ENCODE data around the gene REL.

The REL gene

DNA sequence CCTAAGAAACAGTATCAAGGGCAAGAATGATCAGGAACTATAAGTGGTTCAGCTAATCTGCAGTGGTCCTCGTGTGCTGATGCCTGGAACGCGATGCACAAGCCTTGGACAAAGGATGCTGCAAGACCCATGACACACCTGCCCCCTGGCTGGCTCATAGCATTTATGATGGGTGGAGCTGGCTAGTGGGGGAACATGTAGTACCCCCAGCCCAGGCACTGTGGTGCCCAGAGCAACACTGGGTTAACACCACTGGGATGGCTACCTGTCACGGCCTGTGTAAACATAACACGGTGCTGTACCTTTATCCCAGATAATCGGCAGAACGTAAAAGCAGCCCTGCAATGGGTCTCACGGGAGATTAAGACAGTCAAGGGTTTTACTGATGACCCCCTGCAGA lies 75.8 kb downstream of the REL start:
- DNase-seq (ENCODE audit: low read depth): no peak
- TF ChIP-seq, protein P1, sequence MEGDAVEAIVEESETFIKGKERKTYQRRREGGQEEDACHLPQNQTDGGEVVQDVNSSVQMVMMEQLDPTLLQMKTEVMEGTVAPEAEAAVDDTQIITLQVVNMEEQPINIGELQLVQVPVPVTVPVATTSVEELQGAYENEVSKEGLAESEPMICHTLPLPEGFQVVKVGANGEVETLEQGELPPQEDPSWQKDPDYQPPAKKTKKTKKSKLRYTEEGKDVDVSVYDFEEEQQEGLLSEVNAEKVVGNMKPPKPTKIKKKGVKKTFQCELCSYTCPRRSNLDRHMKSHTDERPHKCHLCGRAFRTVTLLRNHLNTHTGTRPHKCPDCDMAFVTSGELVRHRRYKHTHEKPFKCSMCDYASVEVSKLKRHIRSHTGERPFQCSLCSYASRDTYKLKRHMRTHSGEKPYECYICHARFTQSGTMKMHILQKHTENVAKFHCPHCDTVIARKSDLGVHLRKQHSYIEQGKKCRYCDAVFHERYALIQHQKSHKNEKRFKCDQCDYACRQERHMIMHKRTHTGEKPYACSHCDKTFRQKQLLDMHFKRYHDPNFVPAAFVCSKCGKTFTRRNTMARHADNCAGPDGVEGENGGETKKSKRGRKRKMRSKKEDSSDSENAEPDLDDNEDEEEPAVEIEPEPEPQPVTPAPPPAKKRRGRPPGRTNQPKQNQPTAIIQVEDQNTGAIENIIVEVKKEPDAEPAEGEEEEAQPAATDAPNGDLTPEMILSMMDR (IDR thresholded peaks at IDR 0.05; ENCODE audit: low read length, missing control alignments): no peak

DNA sequence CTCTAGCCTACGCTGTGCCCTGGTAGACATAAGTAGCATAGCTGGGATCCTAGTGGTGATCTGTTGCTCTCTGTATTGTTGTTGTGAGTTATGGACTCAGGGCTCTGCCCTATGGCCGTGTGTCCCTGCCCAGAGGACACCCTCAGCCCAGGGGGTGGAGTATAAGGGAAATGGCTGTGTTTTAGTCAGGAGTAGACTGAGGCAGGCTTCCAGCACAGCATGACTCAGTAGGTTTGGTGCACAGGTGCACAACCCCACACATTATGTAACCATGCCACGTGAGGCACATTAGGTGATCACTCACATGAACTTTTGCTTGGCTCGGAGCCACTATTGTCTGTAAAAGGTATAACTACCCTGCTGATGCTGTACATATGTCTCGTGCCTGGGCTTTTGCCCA lies 76.3 kb downstream of the REL start:
- DNase-seq (ENCODE audit: low read depth): peak; percentile 13
- H3K4me3 ChIP-seq (replicated peaks; ENCODE audit: low read depth, low read length): no peak overlapping the region
- TF ChIP-seq, protein P1 (IDR thresholded peaks at IDR 0.05; ENCODE audit: low read length, missing control alignments): no peak

More for the DNA sequence above, 75.8 kb downstream of the REL start:
- no peak overlapping the region for H3K4me3 ChIP-seq (replicated peaks; ENCODE audit: low read depth, low read length)

- TF ChIP-seq, protein P1 (IDR thresholded peaks at IDR 0.05; ENCODE audit: low read length, missing control alignments): no peak
- DNase-seq (ENCODE audit: low read depth): peak; percentile 11
- H3K4me3 ChIP-seq (replicated peaks; ENCODE audit: low read depth, low read length): no peak overlapping the region
Measured at GRCh38 chr2:60958361-60958760, 77.0 kb downstream of the REL start.

DNA sequence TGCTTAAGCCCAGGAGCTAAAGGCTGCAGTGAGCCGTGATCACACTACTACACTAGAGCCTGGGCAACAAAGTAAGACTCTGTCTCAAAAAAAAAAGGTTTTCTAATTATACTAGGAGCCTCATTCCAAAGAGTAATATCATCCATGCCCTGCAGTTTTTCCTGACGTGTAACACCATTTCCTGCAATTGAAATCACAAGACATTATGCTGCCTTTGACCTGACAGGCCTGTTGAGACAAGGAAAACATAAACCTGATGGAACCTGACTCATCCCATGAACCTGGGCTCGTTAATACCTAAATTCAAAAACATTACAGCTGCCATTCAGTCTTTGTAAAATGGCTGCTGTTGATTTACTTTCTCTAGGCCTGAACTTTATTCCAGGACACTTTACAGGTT lies 77.4 kb downstream of the REL start:
- TF ChIP-seq, protein P1 (IDR thresholded peaks at IDR 0.05; ENCODE audit: low read length, missing control alignments): no peak
- no peak overlapping the region for H3K4me3 ChIP-seq (replicated peaks; ENCODE audit: low read depth, low read length)
- peak; percentile 81 for DNase-seq (ENCODE audit: low read depth)

DNA sequence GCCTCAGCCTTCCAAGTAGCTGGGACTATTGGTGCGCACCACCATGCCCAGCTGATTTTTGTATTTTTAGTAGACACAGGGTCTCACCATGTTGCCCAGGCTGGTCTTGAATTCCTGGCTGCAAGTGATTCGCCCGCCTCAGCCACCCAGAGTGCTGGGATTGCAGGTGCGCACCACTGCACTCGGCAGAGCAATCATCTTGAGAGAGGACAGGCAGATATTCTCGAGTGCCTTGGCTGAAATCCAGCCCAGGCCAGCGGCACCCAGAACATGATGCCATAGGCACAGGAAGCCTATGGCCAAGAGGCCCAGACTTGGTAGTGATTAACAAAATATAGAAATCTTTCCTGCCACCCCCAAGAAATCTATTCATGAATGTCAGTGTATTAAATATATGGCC lies 78.1 kb downstream of the REL start:
- no peak overlapping the region for H3K4me3 ChIP-seq (replicated peaks; ENCODE audit: low read depth, low read length)
- DNase-seq (ENCODE audit: low read depth): no peak
- TF ChIP-seq, protein P1 (IDR thresholded peaks at IDR 0.05; ENCODE audit: low read length, missing control alignments): no peak

GRCh38 chr2:60960706-60961105 lies 79.3 kb downstream of the REL start:
- TF ChIP-seq, protein P1 (IDR thresholded peaks at IDR 0.05; ENCODE audit: low read length, missing control alignments): no peak
- H3K4me3 ChIP-seq (replicated peaks; ENCODE audit: low read depth, low read length): no peak overlapping the region
- no peak for DNase-seq (ENCODE audit: low read depth)

DNA sequence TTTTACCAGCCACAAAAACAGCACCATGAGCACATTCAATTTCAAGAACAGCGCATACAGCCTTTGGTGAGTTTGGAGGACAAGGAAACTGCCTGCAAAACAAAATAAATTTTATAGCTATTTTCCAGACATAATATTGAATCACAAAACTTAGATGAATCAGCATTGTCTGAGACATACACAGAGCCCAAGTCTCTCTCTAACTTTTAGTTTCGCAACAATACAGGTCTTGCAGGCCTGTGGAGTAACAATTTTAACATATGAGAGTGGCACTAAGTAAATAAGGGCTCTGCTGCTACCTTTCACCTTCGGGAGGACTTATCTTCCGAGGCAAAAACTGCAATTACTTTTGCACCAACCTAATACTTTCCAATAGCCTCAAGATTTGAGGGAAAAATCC lies 80.1 kb downstream of the REL start:
- H3K4me3 ChIP-seq (replicated peaks; ENCODE audit: low read depth, low read length): no peak overlapping the region
- TF ChIP-seq, protein P1 (IDR thresholded peaks at IDR 0.05; ENCODE audit: low read length, missing control alignments): no peak
- peak; percentile 69 for DNase-seq (ENCODE audit: low read depth)
